Measurements from ENCODE around the gene TNIK.

DNA sequence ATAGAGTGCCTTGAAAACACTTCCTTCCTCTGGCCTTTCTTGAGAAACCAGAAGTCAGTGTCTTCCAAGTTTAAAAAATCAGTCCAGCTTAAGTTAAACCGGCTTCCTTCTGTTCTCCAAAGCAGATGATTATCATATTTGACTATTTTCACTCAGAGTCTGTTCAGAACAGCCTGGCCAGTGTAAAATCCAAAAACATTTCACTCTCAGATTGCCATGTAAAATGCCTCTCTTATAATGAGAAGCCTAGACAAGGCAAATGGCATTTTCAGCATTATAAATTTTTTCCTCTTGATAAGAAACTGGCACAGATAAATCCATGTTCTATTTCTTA, 193.5 kb downstream of the TNIK start:
- TF ChIP-seq, protein P1, sequence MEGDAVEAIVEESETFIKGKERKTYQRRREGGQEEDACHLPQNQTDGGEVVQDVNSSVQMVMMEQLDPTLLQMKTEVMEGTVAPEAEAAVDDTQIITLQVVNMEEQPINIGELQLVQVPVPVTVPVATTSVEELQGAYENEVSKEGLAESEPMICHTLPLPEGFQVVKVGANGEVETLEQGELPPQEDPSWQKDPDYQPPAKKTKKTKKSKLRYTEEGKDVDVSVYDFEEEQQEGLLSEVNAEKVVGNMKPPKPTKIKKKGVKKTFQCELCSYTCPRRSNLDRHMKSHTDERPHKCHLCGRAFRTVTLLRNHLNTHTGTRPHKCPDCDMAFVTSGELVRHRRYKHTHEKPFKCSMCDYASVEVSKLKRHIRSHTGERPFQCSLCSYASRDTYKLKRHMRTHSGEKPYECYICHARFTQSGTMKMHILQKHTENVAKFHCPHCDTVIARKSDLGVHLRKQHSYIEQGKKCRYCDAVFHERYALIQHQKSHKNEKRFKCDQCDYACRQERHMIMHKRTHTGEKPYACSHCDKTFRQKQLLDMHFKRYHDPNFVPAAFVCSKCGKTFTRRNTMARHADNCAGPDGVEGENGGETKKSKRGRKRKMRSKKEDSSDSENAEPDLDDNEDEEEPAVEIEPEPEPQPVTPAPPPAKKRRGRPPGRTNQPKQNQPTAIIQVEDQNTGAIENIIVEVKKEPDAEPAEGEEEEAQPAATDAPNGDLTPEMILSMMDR (conservative IDR thresholded peaks at IDR 0.05; ENCODE audit: low read depth, low read length) = no peak
- TF ChIP-seq EZH2 (IDR thresholded peaks at IDR 0.05; ENCODE audit: borderline replicate concordance, low read depth, low read length, poor library complexity, severe bottlenecking) = no peak

All from A673 (cell line).